ENCODE data around the gene TWSG1.
"Not testable (repeated sequence)": the region's sequence is repeated elsewhere in the genome, so short reads cannot be mapped to it uniquely, and the experiment has no call there.

Gene TWSG1

GRCh38 chr18:9394046-9394445 is 59.5 kb downstream of the TWSG1 start:
- no peak for FAIRE-seq

DNA sequence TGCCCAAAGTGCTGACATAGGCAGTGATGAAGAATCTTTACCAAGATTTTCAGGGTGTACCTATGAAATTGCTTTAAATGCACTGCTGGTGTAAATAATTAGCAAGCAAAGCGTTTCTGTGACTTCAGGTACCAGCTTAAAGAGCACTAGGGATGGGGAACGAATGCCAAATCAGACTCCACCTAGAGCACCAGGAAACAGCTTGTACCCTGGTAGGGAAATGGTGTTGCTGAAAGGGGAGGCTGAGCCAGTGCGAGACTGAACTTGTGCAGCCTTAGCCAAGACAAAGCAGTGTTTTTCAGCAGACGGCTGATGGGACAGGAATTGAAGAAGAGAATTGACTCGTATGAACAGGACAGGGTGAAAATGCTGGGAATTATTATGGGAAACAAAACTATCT is 65.6 kb downstream of the TWSG1 start:
- FAIRE-seq: no peak

DNA sequence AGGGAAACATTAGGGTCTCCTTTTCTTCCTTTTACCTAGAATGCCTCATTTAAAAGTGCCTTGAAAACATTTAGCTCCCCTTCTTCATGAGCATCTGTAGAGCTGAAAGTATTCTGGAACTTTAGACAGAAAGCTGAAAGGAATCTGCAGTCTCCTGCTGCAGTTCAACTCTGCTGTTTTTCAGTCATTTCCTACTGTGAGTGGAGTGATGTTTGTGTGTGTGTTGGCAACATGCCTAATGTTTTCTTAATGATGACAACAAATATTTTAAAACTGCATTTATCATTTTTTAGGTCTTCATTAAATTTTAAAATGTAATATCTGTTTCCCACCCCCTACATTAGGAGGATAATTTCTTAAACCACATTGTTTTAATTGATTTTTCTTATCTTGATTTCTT is 66.6 kb downstream of the TWSG1 start:
- FAIRE-seq: no peak

GRCh38 chr18:9402358-9403007 is 67.9 kb downstream of the TWSG1 start:
- not testable (repeated sequence) for FAIRE-seq

DNA sequence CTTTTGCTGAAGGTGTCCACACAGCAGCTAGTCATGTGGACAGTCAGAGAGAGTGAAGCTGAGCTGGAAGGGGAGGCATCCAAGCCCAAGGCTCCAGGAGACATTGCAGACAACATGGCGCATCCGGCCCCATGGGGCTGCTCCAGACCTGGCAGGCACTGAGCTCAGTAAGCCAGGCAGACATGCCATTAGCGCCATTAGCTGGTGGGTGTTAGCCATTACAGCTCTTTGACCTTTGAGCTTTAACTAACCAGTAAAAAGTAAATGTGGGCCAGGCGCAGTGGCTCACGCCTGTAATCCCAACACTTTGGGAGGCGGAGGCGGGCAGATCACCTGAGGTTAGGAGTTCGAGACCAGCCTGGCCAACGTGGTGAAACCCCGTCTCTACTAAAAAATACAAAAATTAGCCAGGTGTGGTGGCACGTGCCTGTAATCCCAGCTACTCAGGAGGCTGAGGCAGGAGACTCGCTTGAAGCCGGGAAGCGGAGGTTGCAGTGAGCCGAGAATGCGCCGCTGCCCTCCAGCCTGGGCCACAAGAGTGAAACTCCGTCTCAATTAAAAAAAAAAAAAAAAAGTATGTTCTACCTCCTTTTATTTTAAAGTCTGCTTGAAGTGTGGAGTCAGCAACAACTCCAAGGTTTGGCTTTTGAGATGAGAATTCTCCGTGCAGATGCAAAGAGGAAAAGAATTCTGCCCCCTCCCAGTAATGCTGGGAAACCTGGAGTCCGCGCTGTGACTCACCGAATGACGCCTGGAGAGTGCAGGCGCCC is 69.4 kb downstream of the TWSG1 start:
- FAIRE-seq: no peak

- FAIRE-seq: no peak
These were observed 70.0 kb downstream of the TWSG1 start for GRCh38 chr18:9404565-9405060.

DNA sequence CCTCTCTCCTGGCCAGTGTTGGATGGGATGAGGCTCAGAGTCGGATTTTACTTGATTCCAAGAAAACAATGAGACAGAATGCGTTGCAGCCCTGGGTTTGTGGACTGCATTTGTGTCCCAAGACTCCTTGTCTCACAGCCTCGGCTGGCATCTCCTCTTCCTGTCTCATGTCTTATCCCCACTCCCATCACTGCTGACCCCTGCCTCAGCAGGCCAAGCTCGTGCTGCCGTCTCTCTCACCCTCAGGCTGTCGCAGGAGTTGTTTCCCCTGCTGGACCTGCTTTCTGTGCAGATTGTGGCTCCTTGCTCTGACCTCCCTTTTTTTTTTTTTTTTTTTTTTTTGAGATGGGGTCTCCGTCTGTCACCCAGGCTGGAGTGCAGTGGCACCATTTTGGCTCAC is 70.6 kb downstream of the TWSG1 start:
- FAIRE-seq: no peak

DNA sequence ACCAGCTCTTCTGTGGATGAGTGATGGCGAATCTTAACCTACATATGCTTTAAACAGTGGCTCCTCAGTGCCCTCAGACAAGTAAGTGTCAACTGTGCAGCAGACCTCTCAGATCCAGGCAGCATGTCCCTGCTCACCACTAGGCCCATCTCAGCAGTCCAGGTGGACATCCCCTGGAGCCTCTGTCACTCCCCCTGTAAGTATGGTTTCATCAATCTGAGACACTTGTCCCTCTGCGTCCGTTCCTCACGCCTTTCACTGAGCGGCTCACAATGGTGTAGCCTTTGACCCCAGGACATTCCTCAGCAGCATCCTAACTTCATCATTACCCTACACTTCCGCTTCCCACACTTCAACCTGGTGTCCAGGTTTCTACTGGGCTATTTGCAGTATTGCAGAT is 71.4 kb downstream of the TWSG1 start:
- no peak for FAIRE-seq

DNA sequence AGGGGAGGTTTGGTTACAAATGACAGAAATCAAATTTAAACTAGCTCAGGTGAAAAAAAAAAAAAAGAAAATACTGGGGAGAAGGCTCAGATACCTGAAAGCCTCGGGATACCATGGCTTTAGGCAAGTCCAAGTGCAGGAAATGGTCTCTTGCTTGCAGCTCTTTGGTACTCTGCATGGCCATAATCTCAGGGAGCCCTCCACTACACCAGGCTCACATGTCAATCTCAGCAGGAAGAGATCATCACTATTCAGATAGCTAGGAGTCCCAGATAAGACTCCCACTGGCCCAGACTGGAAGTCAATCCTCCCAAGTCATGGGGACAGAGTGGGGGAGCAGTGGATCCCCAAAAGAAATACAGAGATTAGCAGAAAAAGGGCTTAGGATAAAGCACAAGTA is 75.9 kb downstream of the TWSG1 start:
- FAIRE-seq: no peak

- no peak for FAIRE-seq
These were observed 79.0 kb downstream of the TWSG1 start for GRCh38 chr18:9413576-9413975.

DNA sequence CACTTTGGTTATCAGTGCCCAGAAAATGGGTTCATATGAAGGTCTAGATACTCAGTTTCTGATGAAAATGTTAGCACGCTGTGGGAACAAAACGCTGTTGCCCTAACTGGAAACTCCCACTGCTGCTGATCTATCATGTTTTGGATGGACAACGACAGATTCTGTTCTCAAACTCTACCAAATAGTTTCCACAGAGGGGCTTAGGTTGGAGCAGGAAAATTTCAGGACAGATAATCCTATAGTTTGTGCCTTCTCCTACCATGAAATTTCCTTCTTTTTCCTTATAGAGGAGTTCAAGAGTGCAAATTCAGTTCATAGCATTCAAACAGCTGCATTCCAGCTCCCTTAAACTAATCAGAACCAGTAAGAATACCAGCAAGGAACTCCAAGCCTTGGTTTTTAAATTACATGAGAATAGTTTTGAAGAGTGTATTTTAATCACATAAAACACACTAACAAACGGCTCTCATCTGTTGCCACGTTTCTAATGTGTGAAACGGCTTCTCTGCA is 82.0 kb downstream of the TWSG1 start:
- no peak for FAIRE-seq

GRCh38 chr18:9417073-9417851 is 82.7 kb downstream of the TWSG1 start:
- no peak for FAIRE-seq

- FAIRE-seq: no peak
These were observed 83.6 kb downstream of the TWSG1 start for GRCh38 chr18:9418047-9418690.

DNA sequence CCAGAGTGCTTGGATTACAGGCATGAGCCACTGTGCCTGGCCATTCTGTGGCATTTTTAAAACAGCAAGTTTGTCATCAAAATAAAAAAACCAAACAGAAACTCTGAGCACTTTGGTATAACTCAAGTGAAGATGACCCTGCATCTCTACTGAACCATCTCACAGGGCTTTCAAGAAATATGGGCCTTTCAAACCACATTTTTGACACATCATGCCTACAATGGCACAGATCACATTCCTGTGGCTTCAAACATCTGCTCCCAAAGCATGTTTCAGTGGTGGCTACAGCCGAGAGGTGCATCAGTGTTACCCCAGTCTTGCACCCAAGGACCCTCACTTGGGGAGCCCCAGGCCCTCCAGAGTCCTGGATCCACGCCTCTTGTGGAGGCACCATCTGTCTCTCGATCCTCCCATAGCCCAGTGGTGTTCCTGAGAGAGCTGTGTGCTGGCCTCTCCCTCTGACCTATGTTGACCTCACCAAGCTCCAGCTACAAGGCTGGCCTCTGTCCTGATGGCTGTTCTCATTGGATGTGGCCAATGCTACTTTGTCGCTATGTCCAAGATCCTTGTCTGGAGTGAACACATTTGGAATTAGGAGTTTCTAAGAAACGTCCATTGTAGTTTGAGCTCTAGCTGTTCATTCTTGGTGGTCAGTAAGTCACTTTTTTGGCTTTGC is 85.5 kb downstream of the TWSG1 start:
- FAIRE-seq: no peak

DNA sequence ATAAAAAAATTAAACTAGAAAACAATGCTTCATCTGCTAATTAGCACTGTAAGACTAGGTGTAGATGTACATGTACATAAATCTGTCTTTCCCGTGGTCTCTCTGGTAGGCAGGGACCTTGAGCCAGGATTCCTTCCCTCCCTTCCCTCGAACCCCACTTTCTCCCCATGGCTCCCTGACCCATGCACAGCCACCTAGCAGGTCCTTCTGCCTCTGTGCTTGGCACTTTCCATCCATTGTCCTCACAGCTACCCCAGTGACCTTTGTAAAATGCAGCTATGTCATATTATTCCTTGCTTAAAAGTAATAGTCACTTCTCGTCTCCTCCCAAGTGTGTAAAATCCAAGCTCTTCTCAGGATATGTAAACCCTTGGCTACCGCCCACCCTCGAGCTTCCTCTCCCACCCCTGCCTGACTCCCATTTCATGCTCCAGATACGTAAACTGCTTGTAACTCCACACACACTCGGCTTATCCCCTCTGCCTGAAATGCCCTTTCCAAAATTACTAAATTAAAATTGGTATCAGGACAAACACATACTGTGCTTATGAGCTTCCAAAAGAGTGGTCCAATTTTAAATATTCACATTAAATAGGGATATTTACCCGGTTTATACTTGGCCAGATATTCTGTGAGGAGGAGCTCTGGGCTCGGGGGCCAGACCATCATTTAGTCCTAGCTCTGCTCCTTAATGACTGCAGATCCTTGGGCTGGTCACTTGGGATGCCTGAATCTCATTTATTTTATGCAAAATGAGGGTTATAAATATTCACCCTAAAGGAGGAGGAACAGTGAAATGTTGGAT is 86.7 kb downstream of the TWSG1 start:
- FAIRE-seq: no peak

DNA sequence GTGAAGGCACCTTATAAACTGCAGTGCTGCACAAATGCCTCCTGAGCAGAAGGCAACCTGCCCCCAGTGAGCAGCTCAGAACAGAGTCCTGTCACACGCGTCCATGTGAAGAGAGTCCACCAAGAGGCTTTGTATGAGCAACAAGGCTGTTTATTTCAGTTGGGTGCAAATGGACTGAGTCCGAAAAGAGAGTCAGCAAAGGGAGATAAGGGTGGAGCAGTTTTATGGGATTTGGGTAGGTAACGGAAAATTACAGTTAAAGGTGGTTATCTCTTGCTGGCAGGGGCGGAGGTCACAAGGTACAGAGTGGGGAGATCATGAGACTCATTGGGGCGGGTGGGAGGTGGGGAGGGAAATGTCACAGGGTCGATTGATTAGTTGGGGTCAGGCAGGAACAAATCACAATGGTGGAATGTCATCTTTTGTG is 87.3 kb downstream of the TWSG1 start:
- no peak for FAIRE-seq

- FAIRE-seq: no peak
These were observed 88.4 kb downstream of the TWSG1 start for GRCh38 chr18:9422816-9423519.

- not testable (repeated sequence) for FAIRE-seq
These were observed 89.1 kb downstream of the TWSG1 start for GRCh38 chr18:9423648-9424047.

DNA sequence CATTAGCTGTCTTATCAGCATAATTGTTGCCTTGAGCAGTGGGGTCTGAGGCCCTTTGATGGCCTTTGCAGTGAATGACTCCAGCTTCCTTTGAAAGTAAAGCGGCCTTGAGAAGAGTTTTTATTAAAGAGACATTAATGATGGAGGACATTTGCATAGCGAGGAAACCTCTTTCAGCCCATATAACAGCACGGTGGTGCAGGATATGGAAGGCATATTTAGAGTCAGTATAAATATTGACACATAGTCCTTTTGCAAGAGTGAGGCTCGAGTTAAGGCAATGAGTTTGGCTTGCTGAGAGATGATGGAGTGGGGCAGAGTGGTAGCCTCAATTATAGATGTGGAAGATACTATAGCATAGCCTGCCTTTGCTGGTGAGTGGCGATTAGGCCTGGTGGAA is 89.7 kb downstream of the TWSG1 start:
- FAIRE-seq: not testable (repeated sequence)

GRCh38 chr18:9426753-9427152 is 92.2 kb downstream of the TWSG1 start:
- no peak for FAIRE-seq

DNA sequence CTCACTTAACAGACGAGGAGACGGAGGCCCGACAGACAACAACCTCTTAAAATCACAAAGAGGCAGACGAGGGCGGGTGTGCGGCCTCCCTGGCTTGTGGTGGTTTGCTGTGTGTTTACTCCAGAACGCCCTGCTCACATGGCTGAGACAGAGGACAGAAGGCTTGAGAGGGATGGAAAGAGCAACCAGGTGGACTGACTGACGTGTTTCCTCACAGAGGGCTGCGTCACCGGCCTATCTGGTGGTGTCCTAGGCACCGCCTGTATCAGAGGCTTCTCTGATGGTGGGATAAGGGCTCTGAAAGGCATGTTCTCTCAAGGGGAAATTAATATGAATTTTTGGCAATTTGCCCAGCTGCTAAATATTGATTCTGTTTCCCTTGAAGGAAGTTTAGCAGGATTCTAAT is 93.7 kb downstream of the TWSG1 start:
- no peak for FAIRE-seq
